Measurements from ENCODE around the gene TNIP2. TPM values are rescaled to one million over a fixed set of nuclear protein-coding genes. Genes with fewer than 3 reads are reported as not detected.
"Not testable (repeated sequence)": the region's sequence is repeated elsewhere in the genome, so short reads cannot be mapped to it uniquely, and the experiment has no call there.

Gene TNIP2
- total RNA-seq, 4 donors from 2014 or later, result 56.1 to 85.5 (median 75.4) TPM

- peaks cover 30 to 71% (median 68%) of the 10 kb centered on the region in 4 donors for H3K36me3 ChIP-seq
- no peaks in the 10 kb centered on the region for H3K9me3 ChIP-seq
- H3K27me3 ChIP-seq, result no peaks in the 10 kb centered on the region
- intact Hi-C loops (cut with DNase I), result no loop called here
- peaks cover 14 to 19% (median 18%) of the 10 kb centered on the region in 4 donors for H3K4me1 ChIP-seq
- no peak overlapping the region for H3K27ac ChIP-seq (replicated peaks in 1 of 4)
- DNase-seq (ENCODE audit: extremely low spot score), result no peak
- TF ChIP-seq EP300 (IDR thresholded peaks at IDR 0.05) (no peak), POLR2AphosphoS5 (IDR thresholded peaks at IDR 0.05) (no peak), POLR2A (IDR thresholded peaks at IDR 0.05; ENCODE audit: low read depth) (no peak)
- TF ChIP-seq, protein P1, sequence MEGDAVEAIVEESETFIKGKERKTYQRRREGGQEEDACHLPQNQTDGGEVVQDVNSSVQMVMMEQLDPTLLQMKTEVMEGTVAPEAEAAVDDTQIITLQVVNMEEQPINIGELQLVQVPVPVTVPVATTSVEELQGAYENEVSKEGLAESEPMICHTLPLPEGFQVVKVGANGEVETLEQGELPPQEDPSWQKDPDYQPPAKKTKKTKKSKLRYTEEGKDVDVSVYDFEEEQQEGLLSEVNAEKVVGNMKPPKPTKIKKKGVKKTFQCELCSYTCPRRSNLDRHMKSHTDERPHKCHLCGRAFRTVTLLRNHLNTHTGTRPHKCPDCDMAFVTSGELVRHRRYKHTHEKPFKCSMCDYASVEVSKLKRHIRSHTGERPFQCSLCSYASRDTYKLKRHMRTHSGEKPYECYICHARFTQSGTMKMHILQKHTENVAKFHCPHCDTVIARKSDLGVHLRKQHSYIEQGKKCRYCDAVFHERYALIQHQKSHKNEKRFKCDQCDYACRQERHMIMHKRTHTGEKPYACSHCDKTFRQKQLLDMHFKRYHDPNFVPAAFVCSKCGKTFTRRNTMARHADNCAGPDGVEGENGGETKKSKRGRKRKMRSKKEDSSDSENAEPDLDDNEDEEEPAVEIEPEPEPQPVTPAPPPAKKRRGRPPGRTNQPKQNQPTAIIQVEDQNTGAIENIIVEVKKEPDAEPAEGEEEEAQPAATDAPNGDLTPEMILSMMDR (IDR thresholded peaks at IDR 0.05), result no peak
- H3K4me3 ChIP-seq, result no peak overlapping the region
- WGBS, result 92% methylated on average over 2 of the region's 6 CpGs
Measured at GRCh38 chr4:2742823-2743517, 13.2 kb downstream of the TNIP2 start.

DNA sequence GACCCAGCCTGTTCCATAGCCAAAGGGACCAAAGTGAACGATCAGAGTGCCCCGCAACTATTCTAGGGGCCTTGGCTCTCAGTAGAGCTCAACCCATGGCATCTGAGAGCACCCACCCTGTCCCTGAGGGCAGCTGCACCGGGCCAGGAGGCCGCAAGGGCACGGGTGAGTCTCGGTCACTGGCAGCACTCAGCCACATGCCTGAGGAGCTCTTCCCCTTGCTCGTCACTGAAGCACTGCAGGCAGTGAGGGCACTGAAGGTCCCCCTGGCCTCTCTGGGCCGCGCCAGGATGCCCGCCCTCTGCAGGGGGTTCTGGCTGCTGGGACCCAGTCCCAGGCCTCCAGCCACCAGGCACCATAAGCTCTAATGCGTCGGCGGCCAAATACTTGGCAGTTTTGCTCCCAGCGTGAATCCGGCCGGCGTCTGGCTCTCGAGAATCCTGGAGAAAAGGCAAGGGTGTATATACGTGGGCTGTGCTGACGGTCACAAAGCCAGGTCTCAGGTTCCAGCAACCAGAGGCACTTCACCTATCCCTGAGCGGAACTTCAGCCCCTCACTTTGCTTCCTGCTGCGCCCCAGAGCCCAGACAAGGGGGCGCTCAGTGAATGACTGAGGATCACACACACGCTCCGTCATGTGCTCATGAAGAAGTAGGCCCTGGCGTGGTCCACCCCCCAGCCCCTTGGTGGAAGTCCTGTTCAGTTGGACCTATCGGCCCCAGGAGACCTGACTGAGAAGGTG, 13.9 kb downstream of the TNIP2 start:
- Histone ChIP-seq H3K27ac (replicated peaks in 1 of 4) (no peak overlapping the region), H3K4me1 (peaks cover 11 to 17% (median 15%) of the 10 kb centered on the region in 4 donors), H3K9me3 (no peaks in the 10 kb centered on the region), H3K4me3 (no peak overlapping the region), H3K27me3 (no peaks in the 10 kb centered on the region), H3K36me3 (peaks cover 24 to 65% (median 62%) of the 10 kb centered on the region in 4 donors)
- 90% methylated on average over 13 of the region's 27 CpGs for WGBS
- TF ChIP-seq POLR2A (IDR thresholded peaks at IDR 0.05; ENCODE audit: low read depth), result no peak
- TF ChIP-seq, protein P1 (IDR thresholded peaks at IDR 0.05), result no peak
- no peak for TF ChIP-seq POLR2AphosphoS5 (IDR thresholded peaks at IDR 0.05)
- TF ChIP-seq EP300 (IDR thresholded peaks at IDR 0.05), result no peak
- intact Hi-C loops (cut with DNase I), result no loop called here
- no peak for DNase-seq (ENCODE audit: extremely low spot score)

DNA sequence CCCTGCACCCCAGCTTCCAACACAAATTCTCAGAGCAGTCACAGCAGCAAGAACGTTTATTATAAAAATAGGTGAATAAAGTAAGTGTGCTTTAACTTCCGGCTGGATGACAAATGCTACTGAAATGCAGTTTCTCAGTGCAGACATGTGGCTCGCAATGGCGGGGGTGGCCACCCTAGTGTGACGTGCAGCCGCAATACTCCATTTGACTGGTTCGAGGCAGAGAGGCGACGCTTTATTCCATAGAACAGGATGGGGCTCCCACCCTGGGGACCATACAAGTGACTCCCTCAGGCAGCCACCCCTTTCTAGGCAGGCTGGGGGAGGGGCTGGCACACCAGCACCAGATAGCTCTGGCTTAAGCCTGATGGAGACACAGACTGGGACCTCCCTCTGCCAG, 14.5 kb downstream of the TNIP2 start:
- TF ChIP-seq EP300 (IDR thresholded peaks at IDR 0.05), result no peak
- no peak for TF ChIP-seq POLR2A (IDR thresholded peaks at IDR 0.05; ENCODE audit: low read depth)
- TF ChIP-seq, protein P1 (IDR thresholded peaks at IDR 0.05), result no peak
- no peak for TF ChIP-seq POLR2AphosphoS5 (IDR thresholded peaks at IDR 0.05)
- no peak for DNase-seq (ENCODE audit: extremely low spot score)
- intact Hi-C loops (cut with DNase I), result no loop called here
- H3K27me3 ChIP-seq, result no peaks in the 10 kb centered on the region
- no peak overlapping the region for H3K27ac ChIP-seq (replicated peaks in 1 of 4)
- peaks cover 0 to 4% (median 0%) of the 10 kb centered on the region in 4 donors for H3K9me3 ChIP-seq
- H3K4me3 ChIP-seq, result no peak overlapping the region
- peaks cover 5 to 11% (median 9%) of the 10 kb centered on the region in 4 donors for H3K4me1 ChIP-seq
- H3K36me3 ChIP-seq, result peaks cover 18 to 58% (median 56%) of the 10 kb centered on the region in 4 donors
- 89% methylated on average over 9 of the region's 9 CpGs for WGBS

DNA sequence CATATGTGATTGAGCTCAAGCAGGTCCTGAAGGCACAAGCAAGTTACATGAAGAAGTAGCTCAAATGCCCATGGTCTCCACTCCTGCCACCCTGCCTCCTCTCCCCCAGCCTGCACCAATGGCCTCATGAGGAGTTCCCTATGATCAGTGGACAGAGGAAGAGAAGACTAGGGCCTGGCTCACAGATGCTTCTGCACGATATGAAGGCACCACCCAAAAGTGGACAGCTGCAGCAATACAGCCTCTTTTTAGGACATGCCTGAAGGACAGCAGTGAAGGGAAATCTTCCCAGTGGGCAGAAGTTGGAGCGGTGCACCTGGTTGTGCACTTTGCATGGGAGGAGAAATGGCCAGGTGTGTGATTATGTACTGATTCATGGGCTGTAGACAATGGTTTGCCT, 17.8 kb downstream of the TNIP2 start:
- intact Hi-C loops (cut with DNase I); H3K4me1 ChIP-seq; H3K27ac ChIP-seq (replicated peaks in 1 of 4); DNase-seq (ENCODE audit: extremely low spot score); H3K27me3 ChIP-seq; H3K4me3 ChIP-seq: not testable (repeated sequence)
- Histone ChIP-seq H3K9me3 (peaks cover 0 to 12% (median 3%) of the 10 kb centered on the region in 4 donors), H3K36me3 (peaks cover 4 to 40% (median 29%) of the 10 kb centered on the region in 4 donors)
- WGBS, result 91% methylated on average over 2 of the region's 2 CpGs

DNA sequence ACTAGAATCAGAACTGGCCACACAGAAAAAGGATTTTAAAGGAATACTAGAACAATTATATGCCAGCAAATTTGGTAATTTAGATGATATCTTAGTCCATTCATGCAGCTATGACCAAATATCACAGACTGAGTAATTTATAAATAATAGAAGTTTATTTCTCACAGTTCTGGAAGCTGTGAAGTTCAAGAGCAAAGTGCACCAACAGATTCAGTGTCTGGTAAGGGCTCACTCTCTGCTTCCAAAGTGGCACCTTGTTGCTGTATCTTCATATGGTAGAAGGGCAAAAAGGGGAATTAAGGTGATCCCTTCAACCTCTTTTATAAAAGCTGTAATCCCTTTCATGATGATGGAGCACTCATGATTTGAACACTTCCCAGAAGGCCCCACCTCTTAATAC, 20.3 kb downstream of the TNIP2 start:
- H3K9me3 ChIP-seq, result peaks cover 0 to 12% (median 3%) of the 10 kb centered on the region in 4 donors
- H3K4me1 ChIP-seq, result no peaks in the 10 kb centered on the region
- H3K36me3 ChIP-seq, result peaks cover 16 to 41% (median 31%) of the 10 kb centered on the region in 4 donors
- H3K27me3 ChIP-seq, result no peaks in the 10 kb centered on the region
- H3K27ac ChIP-seq (replicated peaks in 1 of 4), result no peak overlapping the region
- no peak for TF ChIP-seq POLR2A (IDR thresholded peaks at IDR 0.05; ENCODE audit: low read depth)
- no peak for TF ChIP-seq EP300 (IDR thresholded peaks at IDR 0.05)
- TF ChIP-seq, protein P1 (IDR thresholded peaks at IDR 0.05), result no peak
- TF ChIP-seq POLR2AphosphoS5 (IDR thresholded peaks at IDR 0.05), result no peak
- no peak overlapping the region for H3K4me3 ChIP-seq
- DNase-seq (ENCODE audit: extremely low spot score), result no peak
- intact Hi-C loops (cut with DNase I), result no loop called here

All from esophagus muscularis mucosa (tissue), 4 donors.